NK-92 (cell line): ENCODE results near the gene SERPINB1.

Experiments used
- DNase-seq: peaks from one replicate; lab custom pipeline; 2025; ENCODE audit not compliant: unreplicated experiment; lab: John Stamatoyannopoulos, UW

Gene SERPINB1

DNA sequence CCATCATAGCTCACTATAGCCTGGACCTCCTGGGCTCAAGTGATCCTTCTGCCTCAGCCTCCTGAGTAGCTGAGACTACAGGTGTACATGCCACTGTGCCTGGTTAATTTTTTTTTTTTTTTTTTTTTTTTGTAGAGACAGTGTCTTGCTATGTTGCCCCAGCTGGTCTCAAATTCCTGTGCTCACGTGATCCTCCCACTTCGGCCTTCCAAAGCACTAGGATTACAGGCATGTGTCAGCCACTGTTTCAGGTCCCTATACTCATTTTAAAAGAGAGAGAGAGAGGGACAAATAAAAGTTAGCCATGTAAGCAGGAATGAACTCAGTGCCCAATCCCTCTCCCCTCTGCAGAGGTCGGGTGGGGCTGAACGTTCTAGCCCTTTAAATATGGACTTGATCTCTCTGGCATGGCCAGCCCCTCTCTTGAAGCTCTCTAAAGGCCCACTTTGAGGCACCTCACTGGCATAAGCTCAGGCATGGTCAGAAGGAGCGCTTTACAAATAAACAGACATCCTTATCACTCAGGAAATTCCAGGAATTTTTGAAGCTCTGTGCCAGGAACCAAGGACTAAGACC lies 9.0 kb upstream of the SERPINB1 start:
- DNase-seq = no peak

DNA sequence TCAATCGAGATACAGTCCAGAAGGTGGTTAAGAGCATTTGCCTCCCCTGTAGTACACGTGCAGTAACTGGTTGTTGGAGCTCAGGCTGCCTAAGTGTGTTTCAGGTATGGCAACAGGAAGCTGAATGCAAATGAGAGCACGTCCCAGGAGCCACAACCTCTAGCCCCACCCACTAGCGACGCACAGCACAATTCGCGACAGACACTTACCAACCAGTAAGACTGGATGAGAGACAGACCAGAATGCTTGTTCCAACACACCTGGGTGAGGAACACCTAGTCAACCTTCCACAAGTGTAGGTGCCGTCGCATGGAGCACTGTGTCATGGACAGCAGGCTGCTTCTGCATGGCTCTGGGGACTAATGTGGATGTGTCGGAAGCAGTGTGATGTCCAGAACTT lies 7.2 kb upstream of the SERPINB1 start:
- DNase-seq = no peak

DNA sequence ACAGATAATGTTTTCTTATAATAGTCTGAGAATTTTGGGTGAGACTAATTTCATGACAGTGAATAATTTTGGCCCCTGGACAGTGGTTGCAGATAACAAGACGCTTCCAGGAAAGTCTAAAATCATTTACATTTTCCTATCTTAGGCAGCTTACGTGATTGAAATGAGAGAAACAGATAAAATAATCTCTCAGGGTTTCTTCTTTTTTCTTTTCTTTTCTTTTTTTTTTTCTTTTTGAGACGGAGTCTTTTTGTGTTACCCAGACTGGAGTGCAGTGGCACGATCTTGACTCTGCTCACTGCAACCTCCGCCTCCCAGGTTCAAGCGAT lies 4.2 kb upstream of the SERPINB1 start:
- no peak for DNase-seq

DNA sequence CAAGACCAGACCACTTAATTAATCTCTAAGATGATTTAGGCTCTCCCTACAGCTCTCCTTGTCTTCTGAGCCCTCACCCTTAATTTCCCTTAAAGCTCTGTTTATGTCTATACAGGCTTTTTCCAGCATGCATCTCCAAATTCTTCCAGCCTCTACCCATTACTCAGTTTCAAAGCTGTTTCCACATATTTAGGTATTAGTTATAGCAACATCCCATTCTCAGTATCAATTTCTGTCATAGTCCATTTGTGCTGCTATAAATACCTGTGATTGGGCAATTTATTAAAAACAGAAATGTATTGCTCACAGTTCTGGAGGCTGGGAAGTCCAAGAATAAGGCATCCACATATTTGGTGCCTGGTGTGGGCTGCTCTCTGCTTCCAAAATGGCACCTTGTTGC lies 2.3 kb upstream of the SERPINB1 start:
- DNase-seq = no peak

DNA sequence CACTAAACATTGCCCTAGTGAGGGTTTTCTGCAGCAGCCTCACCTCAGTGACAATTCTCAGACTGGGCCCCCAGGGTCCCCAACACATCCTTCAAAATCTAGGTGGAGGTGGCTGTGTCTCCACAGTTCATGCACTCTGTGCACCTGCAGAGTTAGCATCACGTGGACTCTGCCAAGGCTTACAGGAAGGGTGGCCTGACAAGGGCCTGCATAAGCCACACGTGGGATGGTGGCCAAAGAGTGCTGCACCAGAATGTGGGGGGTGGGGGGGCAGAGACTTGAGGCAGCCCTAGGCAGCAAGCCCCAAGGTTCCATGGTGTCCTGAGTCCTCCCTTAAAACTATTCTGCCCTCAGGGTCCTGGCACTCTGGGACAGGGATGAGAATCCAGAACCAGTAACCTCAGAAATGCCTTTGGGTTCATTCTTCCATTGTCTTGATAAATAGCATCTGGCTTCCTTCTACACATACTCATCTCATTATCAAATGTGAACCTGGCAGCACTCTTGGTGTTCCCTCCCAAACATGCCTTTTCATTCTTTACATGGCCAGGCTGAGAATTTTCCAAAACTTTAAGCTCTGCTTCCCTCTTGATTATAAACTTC lies 1.6 kb upstream of the SERPINB1 start:
- no peak for DNase-seq

DNA sequence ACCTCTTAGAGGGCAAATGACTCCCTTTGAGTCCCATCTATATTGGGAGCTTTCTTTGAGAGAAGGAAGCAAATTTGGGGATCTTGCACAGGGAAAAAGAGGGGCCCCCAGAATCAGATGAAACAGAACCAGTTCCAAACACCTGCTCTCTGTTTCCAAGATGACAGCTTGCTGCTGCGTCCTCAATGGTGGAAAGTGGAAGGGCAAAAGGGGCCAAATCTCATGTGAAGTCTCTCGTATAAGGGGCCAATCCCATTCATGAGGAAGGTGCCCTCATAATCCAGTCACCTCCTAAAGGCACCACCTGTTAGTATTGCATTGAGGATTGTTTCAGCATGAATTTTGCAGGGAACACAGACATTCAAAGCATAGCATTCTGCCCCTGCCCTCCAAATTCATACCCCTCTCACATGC lies 483 bp upstream of the SERPINB1 start:
- no peak for DNase-seq

DNA sequence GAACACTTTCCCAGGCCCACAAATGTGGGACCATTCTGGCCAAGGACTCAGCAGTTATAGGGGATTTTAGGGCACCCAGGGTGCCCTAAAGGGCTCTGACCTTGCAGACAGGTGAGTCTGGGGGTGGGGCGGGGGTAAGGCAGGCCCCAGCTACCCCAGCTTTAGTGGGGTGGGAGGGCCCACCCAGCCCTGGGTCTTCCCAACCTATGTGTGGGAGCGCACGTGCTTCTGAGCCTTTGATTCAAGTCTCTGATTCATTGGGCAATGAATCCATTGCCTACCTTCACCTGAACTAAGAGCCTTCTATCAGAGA lies 958 bp downstream of the SERPINB1 start:
- no peak for DNase-seq

DNA sequence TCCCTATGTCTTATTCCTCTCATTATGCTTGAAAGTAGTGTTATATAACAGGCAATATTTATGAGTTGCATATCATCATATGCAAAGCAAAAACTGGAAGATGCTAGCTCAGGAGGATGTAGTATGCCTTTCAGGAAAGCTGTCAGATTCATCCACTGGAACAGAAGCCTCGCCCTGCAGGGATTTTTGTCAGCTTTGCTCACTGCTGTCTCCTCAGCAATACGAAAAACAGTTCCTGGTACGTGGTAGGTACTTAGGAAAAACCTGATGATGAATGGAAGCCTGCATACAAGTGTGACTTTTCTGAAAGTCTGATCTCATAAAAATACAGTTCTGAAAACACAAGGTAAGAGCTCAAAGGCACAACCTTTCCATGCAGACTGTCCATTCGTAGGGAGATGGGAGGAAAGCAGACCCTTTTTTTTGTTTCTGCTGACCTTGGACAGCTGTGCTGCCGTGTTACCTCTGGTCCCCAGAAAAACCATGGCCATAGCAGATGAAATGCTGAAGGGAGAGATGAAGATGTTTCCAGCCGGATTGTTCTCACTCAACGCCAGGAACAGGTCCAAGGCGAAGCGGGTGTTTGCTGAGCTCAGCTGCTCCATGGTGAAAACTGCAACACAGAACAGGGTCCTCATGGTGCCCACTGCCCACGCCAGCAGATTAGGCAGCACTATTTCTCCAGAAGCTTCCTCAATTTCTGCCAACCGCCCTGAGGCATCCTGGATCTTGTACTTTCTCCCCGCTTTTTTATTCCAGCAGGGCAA lies 1.5 kb downstream of the SERPINB1 start:
- DNase-seq = no peak

DNA sequence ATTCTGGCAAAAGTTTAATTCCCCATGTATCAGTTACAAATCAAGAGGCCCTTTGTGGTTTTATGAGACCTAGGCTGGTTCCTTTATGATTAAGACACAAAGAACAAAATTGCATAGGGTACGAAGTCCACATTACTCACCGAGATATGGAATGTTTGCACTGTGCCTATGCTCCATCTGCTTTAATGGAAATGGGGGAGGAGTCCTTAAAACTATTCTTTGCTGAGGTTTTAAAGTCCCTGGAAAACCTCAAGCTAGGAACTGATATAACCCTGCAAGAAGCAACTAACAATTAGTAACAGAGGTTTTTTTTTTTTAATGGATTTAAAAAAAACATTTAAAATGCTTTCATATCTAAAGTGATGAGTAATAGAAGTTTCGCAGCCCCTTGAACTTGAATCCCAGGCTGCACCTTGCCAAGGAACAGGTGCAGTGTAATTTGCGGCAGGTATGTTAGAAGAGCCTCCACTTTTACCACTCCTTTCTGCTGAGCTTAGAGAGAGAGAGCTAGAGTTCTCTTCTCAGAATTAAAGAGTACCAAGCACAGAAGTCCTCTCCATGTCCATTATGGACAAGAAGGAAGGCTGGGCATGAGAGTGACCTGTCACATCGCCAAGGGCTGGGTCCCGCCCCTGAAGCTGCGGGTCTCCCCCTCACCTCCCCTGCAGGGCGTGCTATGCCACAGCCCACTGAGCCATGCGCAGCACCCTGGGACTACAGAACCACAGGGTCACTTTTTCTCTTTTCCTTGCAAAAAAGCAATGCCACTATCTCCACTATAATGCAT lies 2.3 kb downstream of the SERPINB1 start:
- DNase-seq = no peak

DNA sequence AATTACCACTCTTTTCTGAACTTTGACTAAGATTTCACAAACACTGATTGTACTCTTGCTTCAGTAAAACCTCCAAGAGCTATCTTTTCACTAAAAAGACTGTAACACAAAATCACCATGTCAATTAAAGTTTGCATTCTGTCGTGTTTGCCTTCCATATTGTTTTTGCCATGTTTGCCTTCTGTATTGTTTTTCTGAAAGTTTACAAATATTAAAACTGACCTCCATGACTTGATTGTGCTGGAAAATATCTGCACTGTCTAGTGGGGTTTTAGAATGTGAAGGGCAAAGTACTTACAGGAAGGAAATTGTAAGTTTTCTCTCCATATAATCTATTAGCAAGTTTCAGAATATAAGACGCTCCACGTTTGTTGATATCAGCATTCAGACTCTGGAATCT lies 3.4 kb downstream of the SERPINB1 start:
- no peak for DNase-seq

DNA sequence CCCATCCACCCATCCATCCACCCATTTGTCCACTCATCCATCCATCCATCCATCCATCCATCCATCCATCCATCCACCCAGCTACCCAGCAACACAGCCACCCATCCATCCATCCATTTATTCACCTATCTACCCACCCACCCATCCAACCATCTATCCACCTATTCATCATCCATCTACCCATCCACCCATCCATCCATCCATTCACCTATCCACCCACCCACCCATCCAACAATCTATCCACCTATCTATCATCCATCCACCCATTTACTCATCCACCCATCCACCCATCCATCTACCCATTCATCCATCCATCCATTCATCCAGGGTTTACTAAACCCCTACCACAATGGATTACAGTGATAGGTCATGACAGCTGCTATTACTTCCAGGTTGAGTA lies 7.4 kb downstream of the SERPINB1 start:
- DNase-seq = no peak

DNA sequence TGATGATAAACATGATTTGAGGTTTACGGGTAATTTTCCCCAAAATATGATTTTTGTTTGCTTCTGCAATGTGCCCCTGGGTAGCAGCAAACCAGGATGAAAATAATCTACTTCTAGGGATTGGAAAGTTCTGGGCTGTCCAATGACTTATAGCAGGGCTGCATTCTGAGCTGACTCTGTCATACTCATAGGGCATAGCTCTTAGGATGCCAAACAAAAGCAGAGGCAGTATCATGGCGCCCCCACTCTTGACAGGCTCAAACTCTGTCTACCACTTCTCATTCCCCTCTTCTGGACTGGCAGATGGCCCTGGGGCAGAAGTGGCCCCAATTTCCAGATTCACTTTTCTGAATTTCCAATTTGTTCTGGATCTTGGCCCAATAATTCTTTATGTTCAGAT lies 10.3 kb downstream of the SERPINB1 start:
- no peak for DNase-seq

DNA sequence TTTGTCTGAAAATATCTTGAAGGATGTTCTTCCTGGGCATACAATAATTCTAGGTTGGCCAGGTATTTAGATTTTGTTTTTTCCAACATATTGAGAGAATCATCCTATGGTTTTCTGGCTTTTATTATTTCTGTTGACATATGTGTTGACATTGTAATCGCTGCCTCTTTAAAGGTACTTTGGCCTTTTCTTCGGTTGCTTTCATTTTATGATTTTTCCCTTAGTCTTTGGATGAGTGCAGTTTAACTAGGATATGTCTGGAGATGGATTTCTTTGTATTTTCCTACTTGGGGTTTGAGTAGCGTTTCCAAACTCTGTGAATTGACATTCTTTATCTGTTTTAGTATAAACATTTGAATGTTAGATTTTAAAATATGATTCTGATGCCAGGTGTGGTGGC lies 11.5 kb downstream of the SERPINB1 start:
- DNase-seq = no peak

DNA sequence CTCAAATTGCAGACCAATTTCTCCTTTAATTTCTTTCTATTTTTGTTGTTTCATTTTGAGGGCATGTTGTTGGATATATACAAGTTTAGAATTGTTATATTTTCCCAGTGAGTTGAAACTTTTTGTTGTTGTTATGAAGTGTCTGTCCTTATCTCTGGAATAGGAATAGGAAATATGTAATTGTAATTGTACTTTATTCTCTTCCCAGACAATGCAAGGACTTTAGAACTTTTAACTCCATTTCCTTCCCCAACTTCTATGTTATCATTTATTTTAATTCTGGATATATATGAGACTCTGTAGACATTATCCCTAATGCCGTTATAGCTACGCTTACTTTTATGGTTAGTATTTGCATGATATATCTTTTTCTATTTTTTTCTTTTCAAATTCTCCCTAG lies 12.4 kb downstream of the SERPINB1 start:
- DNase-seq = no peak

DNA sequence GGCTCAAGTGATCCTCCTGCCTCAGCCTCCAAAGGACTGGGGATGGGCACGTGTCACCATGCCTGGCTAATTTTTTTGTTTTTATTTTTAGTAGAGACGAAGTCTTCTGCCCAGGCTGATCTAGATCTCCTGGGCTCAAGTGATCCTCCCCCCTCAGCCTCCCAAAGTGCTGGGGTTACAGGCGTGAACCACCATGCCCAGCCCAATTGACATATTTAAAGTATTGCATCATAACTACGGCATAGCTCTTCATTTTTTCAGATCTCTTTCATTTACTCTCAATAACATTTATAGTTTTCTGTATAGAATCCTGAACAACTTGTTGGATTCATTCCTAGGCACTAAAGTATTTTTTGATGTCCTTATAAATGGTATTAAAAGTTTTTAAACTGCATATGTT lies 13.0 kb downstream of the SERPINB1 start:
- no peak for DNase-seq

DNA sequence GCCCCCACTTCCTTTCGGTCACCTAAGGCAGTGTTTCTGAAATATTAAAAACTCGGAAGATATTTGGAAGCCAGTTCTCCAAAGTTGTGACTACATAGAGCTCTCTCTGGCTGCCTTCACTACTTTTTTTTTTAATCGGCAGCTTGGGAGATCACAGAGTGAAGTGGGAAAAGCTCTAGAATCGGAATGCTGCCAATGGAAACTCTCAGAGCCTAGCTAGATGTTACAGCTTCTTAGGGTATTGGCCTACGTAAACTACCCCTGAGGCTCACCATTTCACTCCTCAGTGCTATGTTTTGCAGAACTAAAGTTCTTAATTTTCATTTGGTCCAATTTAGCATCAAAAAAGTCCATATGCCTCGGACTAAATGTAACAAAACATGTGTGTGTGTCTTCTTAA lies 14.5 kb downstream of the SERPINB1 start:
- no peak for DNase-seq

DNA sequence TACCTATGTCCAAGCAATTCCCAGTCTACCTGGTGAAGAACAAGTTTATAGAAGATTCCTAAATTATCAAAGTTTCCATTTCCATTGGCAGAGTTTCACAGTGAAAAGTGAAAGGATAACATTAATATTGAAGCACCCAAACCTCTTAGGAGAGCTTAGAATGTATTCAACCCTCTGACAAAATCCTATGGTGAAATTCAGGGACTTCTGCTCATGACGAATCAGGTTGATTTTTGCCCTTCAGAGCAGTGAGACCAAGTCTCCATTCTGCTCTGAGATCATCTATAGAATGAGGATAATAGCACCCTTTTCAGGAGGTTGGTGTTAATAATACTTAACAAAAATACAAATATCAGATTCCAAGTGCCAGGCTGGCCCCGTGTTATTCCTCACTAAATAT lies 15.5 kb downstream of the SERPINB1 start:
- no peak for DNase-seq

DNA sequence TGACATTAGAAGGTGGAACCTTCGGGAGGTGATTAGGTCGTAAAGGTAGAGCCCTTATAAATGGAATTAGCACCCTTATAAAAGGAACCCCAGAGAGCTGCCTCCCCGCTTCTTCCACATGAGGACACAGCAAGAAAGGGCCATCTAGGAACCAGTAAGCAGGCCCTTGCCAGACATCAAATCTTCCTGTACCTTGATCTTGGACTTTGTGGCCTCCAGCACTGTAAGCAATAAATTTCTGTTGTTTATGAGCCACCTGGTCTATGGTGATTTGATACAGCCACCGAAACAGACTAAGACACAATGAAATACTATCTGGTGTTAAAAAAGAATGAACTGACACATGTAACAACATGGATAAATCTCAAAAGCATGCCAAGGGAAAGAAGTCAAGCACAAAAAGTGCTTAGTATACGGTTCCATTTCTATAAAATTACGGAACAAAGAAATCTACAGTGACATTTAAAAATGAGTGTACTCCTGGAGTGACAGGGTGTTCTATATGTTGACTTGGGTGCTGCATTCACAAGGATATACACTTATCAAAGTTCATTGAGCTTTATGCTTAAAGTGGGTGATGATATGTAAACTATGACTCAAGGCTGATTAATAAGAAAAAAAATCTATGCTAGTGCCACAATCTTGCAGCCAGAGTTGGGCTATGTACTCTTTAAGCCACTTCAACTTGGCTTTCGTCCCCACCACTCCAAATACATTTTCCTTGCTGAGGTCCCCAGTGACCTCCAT lies 18.4 kb downstream of the SERPINB1 start:
- no peak for DNase-seq

DNA sequence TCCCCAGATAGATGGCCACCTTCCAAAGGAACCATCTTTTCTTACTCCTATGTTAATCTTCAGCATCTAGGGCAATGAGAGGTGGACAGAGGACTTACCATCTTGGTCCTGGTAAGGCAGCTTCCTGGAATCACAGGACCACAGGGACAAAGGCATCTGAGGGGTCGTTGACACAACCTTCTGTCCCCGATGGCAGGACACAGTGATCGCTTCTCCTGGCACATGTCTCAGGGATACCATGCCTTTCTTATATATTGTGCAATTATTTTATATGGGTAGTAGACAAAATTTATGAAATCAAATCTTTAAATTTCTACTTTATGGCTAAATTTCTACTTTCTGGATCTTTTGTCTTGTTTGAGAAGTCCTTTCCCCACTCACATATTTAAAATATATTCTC lies 20.1 kb downstream of the SERPINB1 start:
- no peak for DNase-seq

DNA sequence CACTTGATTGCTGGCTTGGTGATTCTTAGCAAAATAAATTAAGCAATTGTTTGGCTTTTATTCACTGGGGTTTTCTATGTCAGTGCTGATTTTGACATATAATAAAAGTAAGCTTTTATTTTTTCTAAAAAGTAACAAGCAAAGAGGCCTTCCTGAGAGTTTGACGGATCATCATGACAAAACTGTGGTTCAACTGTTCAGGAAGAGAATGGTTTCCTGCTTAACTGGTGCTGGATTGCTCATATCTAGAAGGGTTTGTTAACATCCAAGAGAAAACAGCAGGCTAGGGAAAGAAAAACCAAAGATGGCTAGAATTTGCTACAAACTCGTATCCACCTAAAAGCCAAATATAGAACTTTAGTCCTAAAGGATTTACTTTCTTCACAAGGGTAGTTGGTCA lies 21.2 kb downstream of the SERPINB1 start:
- no peak for DNase-seq

DNA sequence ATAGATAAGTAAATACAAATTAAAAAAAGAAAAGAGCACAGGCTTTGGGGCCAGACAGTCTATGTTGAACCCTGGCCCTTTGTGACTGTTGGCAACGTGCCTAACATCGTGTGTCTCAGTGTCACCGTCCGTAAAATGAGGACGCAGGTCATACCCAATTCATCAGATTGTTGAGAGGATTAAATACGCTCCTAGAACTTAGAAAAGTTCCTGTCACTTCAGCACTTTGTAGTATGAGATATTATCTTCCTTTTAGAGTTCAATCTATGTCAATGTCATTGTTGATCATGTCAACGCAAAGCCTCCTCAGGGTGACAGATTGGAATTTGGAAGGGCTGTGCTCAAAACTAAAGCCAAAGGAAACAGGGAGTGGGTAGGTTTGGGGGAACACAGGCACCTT lies 21.7 kb downstream of the SERPINB1 start:
- no peak for DNase-seq

DNA sequence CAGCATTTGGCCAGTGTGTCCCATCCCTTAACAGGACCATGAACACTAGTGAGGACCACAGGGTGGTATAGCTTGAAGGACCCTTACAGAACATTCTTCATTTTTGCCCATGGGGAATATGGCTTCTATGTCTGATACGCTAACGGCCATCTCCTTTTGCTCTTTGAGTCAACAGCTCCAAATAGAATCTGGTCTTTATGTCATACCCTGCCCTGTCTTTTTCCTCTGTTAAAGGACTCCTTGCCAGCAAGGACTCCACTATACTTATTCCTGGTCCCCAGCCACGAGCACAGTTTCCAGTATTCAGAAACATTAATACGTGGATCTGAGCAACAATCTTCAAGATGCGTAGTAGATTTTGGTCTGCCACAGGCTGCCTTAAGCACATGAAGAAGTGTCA lies 22.5 kb downstream of the SERPINB1 start:
- DNase-seq = no peak
